Thyroid gland (tissue), 4 donors: ENCODE measurements around the gene HEXIM2. TPM values are rescaled to one million over a fixed set of nuclear protein-coding genes. Genes with fewer than 3 reads are reported as not detected.

ENCODE experiments used
- DNase-seq, 2 donors: peaks; one replicate each; pipeline ENCODE4 v3.0.0-alpha.2; 2019
- H3K27ac ChIP-seq, 3 donors: fragments of 200-600 bp; sonication (generic); 1 replicate in 2 of 3; 2 replicates in 1 of 3; pipeline ENCODE4 v1.5.1; 2016 to 2019; ENCODE audit warnings: mild to moderate bottlenecking in 1 of 3, moderate library complexity in 1 of 3
- H3K27me3 ChIP-seq: fragments of 200-600 bp; sonication (generic); one replicate; pipeline ENCODE4 v1.5.1; 2019
- H3K36me3 ChIP-seq, 2 donors: fragments of 200-600 bp; sonication (generic); one replicate each; pipeline ENCODE4 v1.5.1; 2016 to 2019
- H3K4me1 ChIP-seq, 2 donors: fragments of 200-600 bp; sonication (generic); one replicate each; pipeline ENCODE4 v1.5.1; 2017 to 2019
- H3K4me3 ChIP-seq, 3 donors: fragments of 200-600 bp; sonication (generic); replicated peaks in 1 of 3; 1 replicate in 2 of 3; 2 replicates in 1 of 3; pipeline ENCODE4 v1.5.1; 2016; ENCODE audit warnings: mild to moderate bottlenecking in 1 of 3
- H3K9me3 ChIP-seq: fragments of 200-600 bp; sonication (generic); one replicate; pipeline ENCODE4 v1.5.1; 2017
- POLR2A ChIP-seq, 2 donors: fragments of 450-650 bp; IDR thresholded peaks; one replicate each; pipeline ENCODE4 v1.6.1; 2017; ENCODE audit warnings: antibody characterized with exemption in 2 of 2, mild to moderate bottlenecking in 2 of 2, moderate library complexity in 1 of 2
- WGBS, 2 donors: methylation state at CpG; one replicate each; pipeline ENCODE4 v1.1.5; 2017; 5-methylcytosine and 5-hydroxymethylcytosine counted together
- intact Hi-C: fragments of 100-400 bp; cut with DNase I; formaldehyde crosslinking; loops from one replicate; pipeline ENCODE4 v1.15.1; 2023
- total RNA-seq, 4 donors: library from RNA; depleted of rRNA; stranded (reverse); fragments of >200 nt; gene quantifications; one replicate each; pipeline ENCODE4 v1.2.3, GENCODE V29; 2016
- TF ChIP-seq, protein P1 (sequence below), 6 experiments: fragments of 200-600 bp in 3 of 6; fragments of 450-650 bp in 3 of 6; sonication (generic) in 3 of 6; IDR thresholded peaks; one replicate each; pipeline ENCODE4 v1.5.1; 2016 to 2019; ENCODE audit warnings: antibody characterized with exemption in 6 of 6, mild to moderate bottlenecking in 2 of 6, inconsistent platforms in 1 of 6, moderate library complexity in 1 of 6

Gene HEXIM2
- total RNA-seq, 4 donors from 2014 or later = 3.9 to 16.3 (median 10.0) TPM

DNA sequence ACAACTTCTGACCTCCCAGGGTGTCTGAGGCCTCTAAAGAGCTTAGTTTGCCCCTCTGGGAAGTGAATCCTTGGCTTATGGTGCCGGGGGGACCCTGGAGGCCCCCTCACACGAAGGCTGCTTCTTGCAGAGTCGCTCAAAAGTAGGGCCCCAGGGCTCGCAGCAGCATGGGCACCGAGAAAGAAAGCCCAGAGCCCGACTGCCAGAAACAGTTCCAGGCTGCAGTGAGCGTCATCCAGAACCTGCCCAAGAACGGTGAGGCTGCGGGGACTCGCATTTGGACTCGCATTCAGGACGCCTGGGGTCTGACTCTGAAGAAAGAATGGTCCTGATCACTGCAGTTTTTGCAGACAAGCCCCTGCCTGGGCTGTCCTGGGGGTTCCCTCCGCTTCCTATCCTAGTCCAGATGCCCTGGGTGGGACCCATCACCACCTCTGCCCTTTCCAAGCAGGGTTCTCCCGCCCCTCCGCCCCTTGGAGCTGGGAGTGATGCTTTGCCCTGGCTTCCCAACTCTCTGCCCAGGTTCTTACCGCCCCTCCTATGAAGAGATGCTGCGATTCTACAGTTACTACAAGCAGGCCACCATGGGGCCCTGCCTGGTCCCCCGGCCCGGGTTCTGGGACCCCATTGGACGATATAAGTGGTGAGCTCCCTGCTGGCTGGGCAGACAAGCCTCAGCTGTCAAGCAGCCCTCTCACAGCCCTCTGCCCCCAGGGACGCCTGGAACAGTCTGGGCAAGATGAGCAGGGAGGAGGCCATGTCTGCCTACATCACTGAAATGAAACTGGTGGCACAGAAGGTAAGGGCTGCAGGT lies 25.5 kb upstream of the HEXIM2 start:
- Histone ChIP-seq H3K9me3 (no peaks in the 10 kb centered on the region), H3K27ac (peak overlapping the region in 2 of 3 donors; percentile 24 to 84), H3K27me3 (no peaks in the 10 kb centered on the region), H3K36me3 (no peaks in the 10 kb centered on the region), H3K4me3 (peak overlapping the region; percentile 29 to 47 (median 41)), H3K4me1 (peaks cover 19 to 25% of the 10 kb centered on the region in 2 donors)
- TF ChIP-seq POLR2A (IDR thresholded peaks at IDR 0.05) = no peak
- TF ChIP-seq, protein P1, sequence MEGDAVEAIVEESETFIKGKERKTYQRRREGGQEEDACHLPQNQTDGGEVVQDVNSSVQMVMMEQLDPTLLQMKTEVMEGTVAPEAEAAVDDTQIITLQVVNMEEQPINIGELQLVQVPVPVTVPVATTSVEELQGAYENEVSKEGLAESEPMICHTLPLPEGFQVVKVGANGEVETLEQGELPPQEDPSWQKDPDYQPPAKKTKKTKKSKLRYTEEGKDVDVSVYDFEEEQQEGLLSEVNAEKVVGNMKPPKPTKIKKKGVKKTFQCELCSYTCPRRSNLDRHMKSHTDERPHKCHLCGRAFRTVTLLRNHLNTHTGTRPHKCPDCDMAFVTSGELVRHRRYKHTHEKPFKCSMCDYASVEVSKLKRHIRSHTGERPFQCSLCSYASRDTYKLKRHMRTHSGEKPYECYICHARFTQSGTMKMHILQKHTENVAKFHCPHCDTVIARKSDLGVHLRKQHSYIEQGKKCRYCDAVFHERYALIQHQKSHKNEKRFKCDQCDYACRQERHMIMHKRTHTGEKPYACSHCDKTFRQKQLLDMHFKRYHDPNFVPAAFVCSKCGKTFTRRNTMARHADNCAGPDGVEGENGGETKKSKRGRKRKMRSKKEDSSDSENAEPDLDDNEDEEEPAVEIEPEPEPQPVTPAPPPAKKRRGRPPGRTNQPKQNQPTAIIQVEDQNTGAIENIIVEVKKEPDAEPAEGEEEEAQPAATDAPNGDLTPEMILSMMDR (IDR thresholded peaks at IDR 0.05) = no peak
- peak in 1 of 2 donors; percentile 15 for DNase-seq
- intact Hi-C loops = loop anchor here (5.0 kb wide), 1 partner anchor 61 kb away; no protein-coding TSS in a partner anchor
- 70 to 100% methylated on average over 4 to 21 of the region's 21 CpGs for WGBS, 2 donors

GRCh38 chr17:45136846-45137560 lies 24.7 kb upstream of the HEXIM2 start:
- peaks cover 12 to 17% of the 10 kb centered on the region in 2 donors for H3K4me1 ChIP-seq
- intact Hi-C loops = loop anchor here (5.0 kb wide), 1 partner anchor 60 kb away; no protein-coding TSS in a partner anchor
- no peak for DNase-seq
- TF ChIP-seq, protein P1 (IDR thresholded peaks at IDR 0.05) = no peak
- TF ChIP-seq POLR2A (IDR thresholded peaks at IDR 0.05) = no peak
- H3K27me3 ChIP-seq = no peaks in the 10 kb centered on the region
- H3K27ac ChIP-seq = no peak overlapping the region
- no peaks in the 10 kb centered on the region for H3K9me3 ChIP-seq
- WGBS, 2 donors = 90 to 98% methylated on average over 8 to 10 of the region's 12 CpGs
- no peak overlapping the region for H3K4me3 ChIP-seq
- H3K36me3 ChIP-seq = no peaks in the 10 kb centered on the region

DNA sequence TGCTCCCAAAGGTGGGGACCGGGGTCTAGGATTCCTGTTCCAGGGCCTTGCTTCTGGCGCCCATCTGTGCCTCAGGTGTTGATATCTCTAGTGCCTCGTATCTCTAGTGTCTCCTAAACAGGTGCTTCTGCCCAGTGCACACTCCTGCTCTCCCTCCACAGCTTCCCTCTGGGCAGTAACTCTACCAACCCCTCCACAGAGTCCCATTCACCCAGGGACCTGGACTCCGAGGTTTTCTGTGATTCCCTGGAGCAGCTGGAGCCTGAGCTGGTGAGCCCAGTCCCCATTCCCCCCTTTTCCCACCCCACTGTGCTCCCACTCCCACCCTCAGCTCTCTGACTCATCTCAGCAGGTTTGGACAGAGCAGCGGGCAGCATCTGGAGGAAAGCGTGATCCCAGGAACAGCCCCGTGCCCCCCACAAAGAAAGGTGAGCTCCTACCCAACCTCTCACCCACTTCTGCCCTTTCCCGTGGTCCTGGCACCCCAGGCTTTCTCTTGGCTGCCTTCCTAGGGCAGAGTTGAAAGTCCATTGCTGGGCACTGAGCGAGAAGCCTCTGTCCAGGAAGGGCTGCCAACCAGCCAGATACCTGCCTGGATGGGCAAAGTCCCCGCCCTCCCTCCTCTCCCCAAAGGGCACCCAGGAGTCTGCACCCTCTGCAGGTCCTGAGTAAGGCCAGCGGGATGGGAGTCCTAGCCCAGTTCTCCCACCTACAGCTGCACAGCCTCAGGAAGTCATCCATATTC lies 23.9 kb upstream of the HEXIM2 start:
- Histone ChIP-seq H3K36me3 (no peaks in the 10 kb centered on the region), H3K4me1 (peaks cover 12 to 17% of the 10 kb centered on the region in 2 donors), H3K27me3 (no peaks in the 10 kb centered on the region), H3K9me3 (no peaks in the 10 kb centered on the region), H3K4me3 (no peak overlapping the region), H3K27ac (no peak overlapping the region)
- 92 to 93% methylated on average over 10 of the region's 11 CpGs for WGBS, 2 donors
- TF ChIP-seq, protein P1 (IDR thresholded peaks at IDR 0.05) = no peak
- no peak for TF ChIP-seq POLR2A (IDR thresholded peaks at IDR 0.05)
- intact Hi-C loops = loop anchor here (5.0 kb wide), 1 partner anchor 60 kb away; no protein-coding TSS in a partner anchor
- no peak for DNase-seq

DNA sequence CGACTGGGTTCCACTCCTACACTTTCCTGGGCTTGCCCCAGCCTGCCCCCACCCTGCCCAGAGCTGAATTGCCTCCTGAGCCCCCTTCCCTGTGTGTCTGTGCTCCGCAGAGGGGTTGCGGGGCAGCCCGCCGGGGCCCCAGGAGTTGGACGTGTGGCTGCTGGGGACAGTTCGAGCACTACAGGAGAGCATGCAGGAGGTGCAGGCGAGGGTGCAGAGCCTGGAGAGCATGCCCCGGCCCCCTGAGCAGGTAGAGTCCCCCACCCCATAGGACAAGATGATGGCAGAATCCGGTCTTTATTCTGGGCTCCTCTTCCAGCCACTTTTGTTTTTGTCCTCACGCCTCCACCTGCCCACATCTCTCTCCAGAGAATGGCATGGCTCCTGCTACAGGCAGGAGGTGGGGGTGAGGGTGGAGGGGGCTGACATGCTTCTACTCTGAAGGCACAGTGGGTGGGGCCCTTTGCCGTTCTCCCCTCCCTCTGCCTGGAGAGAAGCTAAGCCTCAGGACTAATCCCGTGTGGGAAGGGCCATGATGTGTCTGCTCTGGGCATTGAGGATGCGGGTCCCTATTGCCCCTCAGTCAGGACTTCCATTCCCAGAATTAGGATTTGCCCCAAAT lies 22.7 kb upstream of the HEXIM2 start:
- Histone ChIP-seq H3K9me3 (no peaks in the 10 kb centered on the region), H3K4me1 (peaks cover 12 to 19% of the 10 kb centered on the region in 2 donors), H3K27ac (no peak overlapping the region), H3K27me3 (no peaks in the 10 kb centered on the region), H3K4me3 (no peak overlapping the region), H3K36me3 (no peaks in the 10 kb centered on the region)
- WGBS, 2 donors = 79 to 93% methylated on average over 4 to 14 of the region's 14 CpGs
- no peak for DNase-seq
- intact Hi-C loops = loop anchor here (5.0 kb wide), 1 partner anchor 58 kb away; no protein-coding TSS in a partner anchor
- TF ChIP-seq, protein P1 (IDR thresholded peaks at IDR 0.05) = no peak
- TF ChIP-seq POLR2A (IDR thresholded peaks at IDR 0.05) = no peak
